PC-3 (cell line): ENCODE measurements around the gene ARHGAP26. TPM values are rescaled to one million over a fixed set of nuclear protein-coding genes. Genes with fewer than 3 reads are reported as not detected.

Experiments
- ATAC-seq: fragments of 200-7000 bp; cut with Tn5 transposase; 2 replicates; pipeline ENCODE4 v1.9.1; 2020; ENCODE audit warnings: mild to moderate bottlenecking, moderate library complexity
- BruUV-seq: library from RNA; stranded (reverse); fragments of 400-500 nt; replicated peaks from 2 replicates; lab custom pipeline; 2021; lab: Mats Ljungman, UMichigan
- CTCF ChIA-PET: fragments of 300-600 bp; sonication (Branson Sonifier 250); formaldehyde crosslinking; loops from one replicate; lab custom pipeline; 2022; ENCODE audit warnings: antibody characterized with exemption; lab: Charles Lee
- POLR2A ChIA-PET: fragments of 300-600 bp; sonication (Branson Sonifier 250); formaldehyde crosslinking; loops from one replicate; lab custom pipeline; 2022; ENCODE audit warnings: antibody characterized with exemption; ENCODE audit not compliant: unreplicated experiment; lab: Charles Lee
- DNase-seq: peaks from one replicate; pipeline ENCODE4 v3.0.0-alpha.2; 2015
- H2AFZ ChIP-seq: fragments of 300-600 bp; sonication (generic); 2 replicates; pipeline ENCODE4 v1.6.0; 2016; ENCODE audit warnings: antibody characterized with exemption, low read length
- H3F3A ChIP-seq: fragments of 300-600 bp; sonication (generic); one replicate; pipeline ENCODE4 v1.6.0; 2017; ENCODE audit warnings: antibody characterized with exemption, low read length, control low read depth, mild to moderate bottlenecking; ENCODE audit not compliant: unreplicated experiment
- H3K27ac ChIP-seq: fragments of 300-600 bp; sonication (generic); 2 replicates; pipeline ENCODE4 v1.5.1; 2016; ENCODE audit warnings: mild to moderate bottlenecking, low read length
- H3K27me3 ChIP-seq: fragments of 300-600 bp; sonication (generic); 2 replicates; pipeline ENCODE4 v1.6.1; 2016; ENCODE audit warnings: low read length, mixed read lengths
- H3K36me3 ChIP-seq: fragments of 300-600 bp; sonication (generic); 2 replicates; pipeline ENCODE4 v1.6.1; 2016; ENCODE audit warnings: low read depth, mixed run types, low read length, mixed read lengths
- H3K4me1 ChIP-seq: fragments of 300-600 bp; sonication (generic); 2 replicates; pipeline ENCODE4 v1.5.1; 2016; ENCODE audit warnings: low read length; ENCODE audit not compliant: insufficient read depth
- H3K4me2 ChIP-seq: fragments of 300-600 bp; sonication (generic); 2 replicates; pipeline ENCODE4 v1.6.0; 2016; ENCODE audit warnings: low read length
- H3K4me3 ChIP-seq: fragments of 300-600 bp; sonication (generic); 2 replicates; pipeline ENCODE4 v1.5.1; 2016; ENCODE audit warnings: mild to moderate bottlenecking, low read length, mixed read lengths
- H3K79me2 ChIP-seq: fragments of 300-600 bp; sonication (generic); 2 replicates; pipeline ENCODE4 v1.6.1; 2017; ENCODE audit warnings: low read length, mixed read lengths
- H3K9ac ChIP-seq: fragments of 300-600 bp; sonication (generic); 2 replicates; pipeline ENCODE4 v1.6.0; 2016; ENCODE audit warnings: mild to moderate bottlenecking, low read length
- H3K9me2 ChIP-seq: fragments of 300-600 bp; sonication (generic); replicated peaks from 2 replicates; pipeline ENCODE4 v1.6.1; 2016; ENCODE audit warnings: mixed run types, low read length, mixed read lengths
- H3K9me3 ChIP-seq: fragments of 300-600 bp; sonication (generic); 2 replicates; pipeline ENCODE4 v1.6.1; 2016; ENCODE audit warnings: low read length, mixed read lengths
- H4K20me1 ChIP-seq: fragments of 300-600 bp; sonication (generic); 2 replicates; pipeline ENCODE4 v1.6.1; 2016; ENCODE audit warnings: low read length, mixed read lengths
- CTCF ChIP-seq: fragments of 300-600 bp; sonication (generic); conservative IDR thresholded peaks from 2 replicates; pipeline ENCODE4 v1.5.1; 2017; ENCODE audit warnings: antibody characterized with exemption, low read depth, mild to moderate bottlenecking, low read length
- EZH2 ChIP-seq: fragments of 300-600 bp; sonication (generic); IDR thresholded peaks from one replicate; pipeline ENCODE4 v1.6.1; 2017; ENCODE audit warnings: antibody characterized with exemption, mild to moderate bottlenecking, low read length; ENCODE audit not compliant: unreplicated experiment
- EZH2phosphoT487 ChIP-seq: fragments of 300-600 bp; sonication (generic); IDR thresholded peaks from 2 replicates; pipeline ENCODE4 v1.6.1; 2018; ENCODE audit warnings: mild to moderate bottlenecking, antibody characterized with exemption, low read length, borderline replicate concordance
- intact Hi-C: fragments of 100-400 bp; cut with micrococcal nuclease; formaldehyde crosslinking; loops from 2 replicates; pipeline ENCODE4 v1.9.0; 2023
- total RNA-seq: library from RNA; depleted of rRNA; stranded (reverse); fragments of >200 nt; gene quantifications from 2 replicates; pipeline ENCODE4 v1.2.3, GENCODE V29; 2014

ARHGAP26 gene
- total RNA-seq, 1 experiment from 2014 or later = 11.7 TPM

- H3K27me3 ChIP-seq = no peaks in the 10 kb centered on the region
- no peaks in the 10 kb centered on the region for H3K79me2 ChIP-seq
- DNase-seq = no peak
- POLR2A ChIA-PET = no interaction called here
- H3K9ac ChIP-seq = no peak overlapping the region
- H3K36me3 ChIP-seq = no peaks in the 10 kb centered on the region
- H3K4me3 ChIP-seq = no peak overlapping the region
- peaks cover 3% of the 10 kb centered on the region; the same call in 1 of the 2 replicates for H3K4me1 ChIP-seq
- ATAC-seq = no peak
- H3F3A ChIP-seq = no peaks in the 10 kb centered on the region
- H3K4me2 ChIP-seq = no peak overlapping the region
- no peak for TF ChIP-seq EZH2
- TF ChIP-seq CTCF = no peak
- TF ChIP-seq EZH2phosphoT487 = no peak
- no peak overlapping the region for H2AFZ ChIP-seq
- no peak overlapping the region for H3K27ac ChIP-seq
- H3K9me2 ChIP-seq = no peaks in the 10 kb centered on the region
- intact Hi-C loops = no loop called here
- BruUV-seq = no TSS peak
- CTCF ChIA-PET = no interaction called here
- no peaks in the 10 kb centered on the region for H3K9me3 ChIP-seq
- H4K20me1 ChIP-seq = no peaks in the 10 kb centered on the region
Observed at GRCh38 chr5:143231973-143232812, 462.0 kb downstream of the ARHGAP26 start.

- CTCF ChIA-PET = no interaction called here
- H3K4me3 ChIP-seq = no peak overlapping the region
- no peaks in the 10 kb centered on the region for H4K20me1 ChIP-seq
- no peaks in the 10 kb centered on the region for H3K27me3 ChIP-seq
- no TSS peak for BruUV-seq
- no peak for ATAC-seq
- no peak for DNase-seq
- no peaks in the 10 kb centered on the region for H3F3A ChIP-seq
- H3K9ac ChIP-seq = no peak overlapping the region
- H3K4me1 ChIP-seq = peaks cover 3% of the 10 kb centered on the region; the same call in 1 of the 2 replicates
- intact Hi-C loops = no loop called here
- H3K4me2 ChIP-seq = no peak overlapping the region
- POLR2A ChIA-PET = no interaction called here
- H3K79me2 ChIP-seq = no peaks in the 10 kb centered on the region
- no peaks in the 10 kb centered on the region for H3K36me3 ChIP-seq
- no peaks in the 10 kb centered on the region for H3K9me3 ChIP-seq
- no peak for TF ChIP-seq CTCF
- no peak for TF ChIP-seq EZH2
- TF ChIP-seq EZH2phosphoT487 = no peak
- no peak overlapping the region for H2AFZ ChIP-seq
- H3K27ac ChIP-seq = no peak overlapping the region
- no peaks in the 10 kb centered on the region for H3K9me2 ChIP-seq
Observed at GRCh38 chr5:143233031-143233430, 462.9 kb downstream of the ARHGAP26 start.

- no peak for ATAC-seq
- Histone ChIP-seq H4K20me1 (no peaks in the 10 kb centered on the region), H3K9me3 (no peaks in the 10 kb centered on the region), H3K4me2 (no peak overlapping the region), H3K4me1 (peaks cover 3% of the 10 kb centered on the region; the same call in 1 of the 2 replicates), H3K36me3 (no peaks in the 10 kb centered on the region), H3K4me3 (no peak overlapping the region), H3K27ac (no peak overlapping the region), H3K27me3 (no peaks in the 10 kb centered on the region), H3K79me2 (no peaks in the 10 kb centered on the region), H3K9me2 (no peaks in the 10 kb centered on the region), H3K9ac (no peak overlapping the region), H3F3A (no peaks in the 10 kb centered on the region), H2AFZ (no peak overlapping the region)
- BruUV-seq = no TSS peak
- CTCF ChIA-PET = no interaction called here
- intact Hi-C loops = no loop called here
- no peak for DNase-seq
- POLR2A ChIA-PET = no interaction called here
- no peak for TF ChIP-seq CTCF
- no peak for TF ChIP-seq EZH2phosphoT487
- TF ChIP-seq EZH2 = no peak
Observed at GRCh38 chr5:143234162-143234842, 464.1 kb downstream of the ARHGAP26 start.
